Caco-2 (cell line): ENCODE measurements around the gene NOPCHAP1. TPM values are rescaled to one million over a fixed set of nuclear protein-coding genes. Genes with fewer than 3 reads are reported as not detected.

Source experiments
- BruUV-seq: library from RNA; stranded (reverse); fragments of 400-500 nt; replicated peaks from 2 replicates; lab custom pipeline; 2021; lab: Mats Ljungman, UMichigan
- CTCF ChIA-PET: fragments of 300-600 bp; sonication (Branson Sonifier 250); formaldehyde crosslinking; loops from one replicate; lab custom pipeline; 2022; ENCODE audit warnings: antibody characterized with exemption; lab: Charles Lee
- POLR2A ChIA-PET: fragments of 300-600 bp; sonication (Branson Sonifier 250); formaldehyde crosslinking; loops from one replicate; lab custom pipeline; 2022; ENCODE audit warnings: antibody characterized with exemption; lab: Charles Lee
- DNase-seq, 2 experiments: peaks; one replicate each; pipeline versions ENCODE4 v3.0.0 to v3.0.0-alpha.2; 2020 to 2022
- H3K27me3 ChIP-seq: replicated peaks from 2 replicates; pipeline ENCODE4 v1.6.0; 2011; ENCODE audit warnings: low read length; ENCODE audit not compliant: control insufficient read depth, insufficient read depth
- H3K36me3 ChIP-seq: 2 replicates; pipeline ENCODE4 v1.5.1; 2011; ENCODE audit warnings: low read length; ENCODE audit not compliant: control insufficient read depth, insufficient read depth
- H3K4me1 ChIP-seq: fragments of 250-450 bp; sonication (Bioruptor Pico); 2 replicates; pipeline ENCODE4 v1.5.1; 2020; ENCODE audit warnings: mild to moderate bottlenecking
- H3K4me3 ChIP-seq: 2 replicates; pipeline ENCODE4 v1.5.1; 2011; ENCODE audit warnings: low read depth, mild to moderate bottlenecking, control low read depth, low read length
- H3K9me3 ChIP-seq: fragments of 250-450 bp; sonication (Bioruptor Pico); 2 replicates; pipeline ENCODE4 v1.5.1; 2020; ENCODE audit warnings: mild to moderate bottlenecking, moderate library complexity
- H3K27ac Mint-ChIP-seq: one replicate; pipeline ENCODE4 v1.8.0; 2022; ENCODE audit warnings: mixed read lengths; ENCODE audit not compliant: unreplicated experiment
- H3K27me3 Mint-ChIP-seq: one replicate; pipeline ENCODE4 v1.8.0; 2022; ENCODE audit warnings: mixed read lengths; ENCODE audit not compliant: insufficient read depth, unreplicated experiment
- H3K36me3 Mint-ChIP-seq: one replicate; pipeline ENCODE4 v1.8.0; 2022; ENCODE audit warnings: mild to moderate bottlenecking, mixed read lengths; ENCODE audit not compliant: insufficient read depth, unreplicated experiment
- H3K4me1 Mint-ChIP-seq: one replicate; pipeline ENCODE4 v1.8.0; 2022; ENCODE audit warnings: low read depth, mixed read lengths; ENCODE audit not compliant: unreplicated experiment
- H3K4me3 Mint-ChIP-seq: one replicate; pipeline ENCODE4 v1.8.0; 2022; ENCODE audit warnings: mild to moderate bottlenecking, moderate library complexity, mixed read lengths; ENCODE audit not compliant: unreplicated experiment
- H3K9me3 Mint-ChIP-seq: one replicate; pipeline ENCODE4 v1.8.0; 2022; ENCODE audit warnings: mixed read lengths; ENCODE audit not compliant: unreplicated experiment
- CTCF ChIP-seq, 2 experiments: fragments of 200-600 bp in 1 of 2; IDR thresholded peaks; 1 replicate in 1 of 2; 2 replicates in 1 of 2; pipeline versions ENCODE4 v1.5.1 to v1.8.0; 2011 to 2022; ENCODE audit warnings: antibody characterized with exemption in 1 of 2, control low read depth in 1 of 2, inconsistent platforms in 1 of 2, low read depth in 1 of 2, low read length in 1 of 2, mild to moderate bottlenecking in 1 of 2, moderate library complexity in 1 of 2; ENCODE audit not compliant: insufficient read depth in 1 of 2, severe bottlenecking in 1 of 2, unreplicated experiment in 1 of 2
- intact Hi-C: fragments of 100-400 bp; cut with micrococcal nuclease; formaldehyde crosslinking; loops from one replicate; pipeline ENCODE4 v1.10.0; 2022; ENCODE audit not compliant: unreplicated experiment
- total RNA-seq: library from RNA; stranded (reverse); gene quantifications from 2 replicates; pipeline ENCODE4 v1.2.3, GENCODE V29; 2022

NOPCHAP1 gene
- total RNA-seq, 1 experiment from 2014 or later = 23.0 TPM

- H3K27me3 Mint-ChIP-seq = no peaks in the 10 kb centered on the region
- no peak overlapping the region for H3K4me3 Mint-ChIP-seq
- H3K36me3 ChIP-seq = no peaks in the 10 kb centered on the region
- ChIA-PET POLR2A (no interaction called here), CTCF (no interaction called here)
- no peaks in the 10 kb centered on the region for H3K4me1 Mint-ChIP-seq
- DNase-seq = no peak
- no peak for TF ChIP-seq CTCF (IDR thresholded peaks at IDR 0.05; ENCODE audit: insufficient read depth in 1 of 2, low read depth in 1 of 2, low read length in 1 of 2, severe bottlenecking in 1 of 2, unreplicated experiment in 1 of 2)
- BruUV-seq = no TSS peak
- intact Hi-C loops = no loop called here
- no peak overlapping the region for H3K4me3 ChIP-seq
- H3K9me3 Mint-ChIP-seq = no peaks in the 10 kb centered on the region
- no peaks in the 10 kb centered on the region for H3K36me3 Mint-ChIP-seq
- no peaks in the 10 kb centered on the region for H3K4me1 ChIP-seq
- no peaks in the 10 kb centered on the region for H3K9me3 ChIP-seq
- H3K27ac Mint-ChIP-seq = no peak overlapping the region
- no peaks in the 10 kb centered on the region for H3K27me3 ChIP-seq
Measured at GRCh38 chr12:104971306-104971705, 14.8 kb upstream of the NOPCHAP1 start.

- no peaks in the 10 kb centered on the region for H3K9me3 ChIP-seq
- H3K4me1 Mint-ChIP-seq = no peaks in the 10 kb centered on the region
- H3K36me3 ChIP-seq = no peaks in the 10 kb centered on the region
- CTCF ChIA-PET = no interaction called here
- BruUV-seq = no TSS peak
- no peaks in the 10 kb centered on the region for H3K4me1 ChIP-seq
- H3K27ac Mint-ChIP-seq = no peak overlapping the region
- intact Hi-C loops = no loop called here
- no peak for DNase-seq
- no peaks in the 10 kb centered on the region for H3K36me3 Mint-ChIP-seq
- H3K9me3 Mint-ChIP-seq = no peaks in the 10 kb centered on the region
- TF ChIP-seq CTCF (IDR thresholded peaks at IDR 0.05; ENCODE audit: insufficient read depth in 1 of 2, low read depth in 1 of 2, low read length in 1 of 2, severe bottlenecking in 1 of 2, unreplicated experiment in 1 of 2) = no peak
- POLR2A ChIA-PET = no interaction called here
- no peaks in the 10 kb centered on the region for H3K27me3 Mint-ChIP-seq
- H3K4me3 Mint-ChIP-seq = no peak overlapping the region
- H3K4me3 ChIP-seq = no peak overlapping the region
- no peaks in the 10 kb centered on the region for H3K27me3 ChIP-seq
Measured at GRCh38 chr12:104973250-104973649, 12.9 kb upstream of the NOPCHAP1 start.

GRCh38 chr12:104974626-104975290 lies 11.4 kb upstream of the NOPCHAP1 start:
- no peaks in the 10 kb centered on the region for H3K27me3 ChIP-seq
- CTCF ChIA-PET = no interaction called here
- Mint-ChIP-seq H3K36me3 (no peaks in the 10 kb centered on the region), H3K4me3 (no peak overlapping the region), H3K9me3 (no peaks in the 10 kb centered on the region), H3K27me3 (no peaks in the 10 kb centered on the region), H3K27ac (no peak overlapping the region), H3K4me1 (no peaks in the 10 kb centered on the region)
- no peak for DNase-seq
- BruUV-seq = no TSS peak
- no peak overlapping the region for H3K4me3 ChIP-seq
- TF ChIP-seq CTCF (IDR thresholded peaks at IDR 0.05; ENCODE audit: insufficient read depth in 1 of 2, low read depth in 1 of 2, low read length in 1 of 2, severe bottlenecking in 1 of 2, unreplicated experiment in 1 of 2) = no peak
- H3K36me3 ChIP-seq = no peaks in the 10 kb centered on the region
- intact Hi-C loops = no loop called here
- POLR2A ChIA-PET = no interaction called here
- no peaks in the 10 kb centered on the region for H3K4me1 ChIP-seq
- H3K9me3 ChIP-seq = no peaks in the 10 kb centered on the region
